D721Med (cell line): Measurements from ENCODE around the gene TMEM132C.
A peak's percentile ranks its signal among the peaks of the same experiment; 100 is the strongest.

Experiments used
- DNase-seq: peaks from one replicate; pipeline ENCODE4 v3.0.0; 2011; ENCODE audit warnings: low spot score; ENCODE audit not compliant: insufficient read length
- FAIRE-seq: peaks from 2 replicates; lab custom pipeline; 2011; peaks lifted over from hg19 to GRCh38; lab: Jason Lieb, UNC
- TF ChIP-seq, protein P1 (sequence below): IDR thresholded peaks from 2 replicates; pipeline ENCODE4 v1.5.1; 2012; ENCODE audit warnings: mild to moderate bottlenecking, control low read depth; ENCODE audit not compliant: insufficient read depth; ENCODE audit errors: missing control alignments

The TMEM132C gene

DNA sequence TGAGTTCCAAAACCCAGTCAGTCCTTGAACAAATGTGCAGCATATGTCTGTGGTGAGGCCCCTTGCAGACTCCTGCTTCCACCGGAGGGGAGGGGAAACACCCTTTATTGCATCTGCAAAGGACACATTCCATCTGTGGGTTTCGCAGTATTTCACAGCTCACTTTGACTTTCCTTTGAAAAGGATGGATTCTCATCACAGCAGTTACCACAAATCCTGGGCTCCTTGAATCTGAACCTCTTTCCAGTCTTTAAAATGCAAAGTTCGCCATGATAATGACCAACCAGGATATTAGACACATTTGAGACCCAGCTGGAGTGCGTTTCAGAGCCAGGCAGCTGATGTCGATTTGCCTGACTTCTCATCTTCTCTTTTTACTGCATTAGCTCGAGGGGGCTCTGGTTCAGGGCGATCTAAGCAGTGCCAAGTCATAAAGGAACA, 314.4 kb downstream of the TMEM132C start:
- FAIRE-seq (no peak), DNase-seq (no peak)
- TF ChIP-seq, protein P1, sequence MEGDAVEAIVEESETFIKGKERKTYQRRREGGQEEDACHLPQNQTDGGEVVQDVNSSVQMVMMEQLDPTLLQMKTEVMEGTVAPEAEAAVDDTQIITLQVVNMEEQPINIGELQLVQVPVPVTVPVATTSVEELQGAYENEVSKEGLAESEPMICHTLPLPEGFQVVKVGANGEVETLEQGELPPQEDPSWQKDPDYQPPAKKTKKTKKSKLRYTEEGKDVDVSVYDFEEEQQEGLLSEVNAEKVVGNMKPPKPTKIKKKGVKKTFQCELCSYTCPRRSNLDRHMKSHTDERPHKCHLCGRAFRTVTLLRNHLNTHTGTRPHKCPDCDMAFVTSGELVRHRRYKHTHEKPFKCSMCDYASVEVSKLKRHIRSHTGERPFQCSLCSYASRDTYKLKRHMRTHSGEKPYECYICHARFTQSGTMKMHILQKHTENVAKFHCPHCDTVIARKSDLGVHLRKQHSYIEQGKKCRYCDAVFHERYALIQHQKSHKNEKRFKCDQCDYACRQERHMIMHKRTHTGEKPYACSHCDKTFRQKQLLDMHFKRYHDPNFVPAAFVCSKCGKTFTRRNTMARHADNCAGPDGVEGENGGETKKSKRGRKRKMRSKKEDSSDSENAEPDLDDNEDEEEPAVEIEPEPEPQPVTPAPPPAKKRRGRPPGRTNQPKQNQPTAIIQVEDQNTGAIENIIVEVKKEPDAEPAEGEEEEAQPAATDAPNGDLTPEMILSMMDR, result no peak

DNA sequence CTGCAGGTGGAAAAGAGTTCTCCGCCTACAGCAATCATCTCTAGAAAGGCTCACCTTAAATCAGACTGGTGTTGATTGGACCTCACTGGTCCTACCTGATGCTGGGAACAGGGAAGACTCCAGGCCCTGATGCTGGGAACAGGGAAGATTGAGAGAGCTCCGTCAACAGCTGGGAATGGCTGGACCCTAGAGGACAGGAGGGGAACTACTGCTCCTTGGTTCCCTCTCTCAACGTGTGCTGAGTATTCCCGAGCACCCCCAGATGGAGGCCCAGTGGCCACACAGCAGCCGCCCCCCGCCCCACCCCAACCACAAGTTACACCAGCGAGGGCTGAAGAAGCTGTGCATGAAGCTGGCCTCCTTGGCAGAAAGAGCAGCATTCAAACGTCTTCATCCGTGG, 316.5 kb downstream of the TMEM132C start:
- DNase-seq, result no peak
- TF ChIP-seq, protein P1, result no peak
- no peak for FAIRE-seq

DNA sequence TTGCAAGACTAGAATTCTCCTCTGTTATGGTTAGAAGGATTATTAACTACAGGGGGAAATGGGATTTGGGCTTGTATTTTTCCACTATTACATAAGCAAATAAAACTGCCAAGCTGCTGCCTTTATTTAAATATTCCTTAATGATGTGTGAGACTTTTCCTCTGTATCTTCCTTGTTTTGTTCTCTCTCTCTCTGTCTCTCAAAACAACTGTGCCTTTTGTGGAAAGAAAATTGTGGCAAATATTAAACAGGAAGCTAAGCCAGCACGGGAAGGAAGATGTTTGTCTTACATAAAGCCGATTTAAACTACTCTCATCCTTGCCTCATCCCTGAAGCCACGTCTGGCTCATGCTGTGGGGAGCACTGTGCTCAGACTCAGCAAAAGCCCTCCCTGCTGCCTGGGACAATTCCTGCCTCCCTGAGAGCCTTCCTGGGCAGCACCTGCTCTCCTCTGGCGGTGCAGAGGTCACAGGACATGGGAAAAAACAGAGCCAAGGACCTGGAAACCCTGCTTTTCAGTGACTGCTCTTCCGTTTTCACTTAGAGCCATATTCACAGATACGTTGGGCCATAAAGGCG, 319.6 kb downstream of the TMEM132C start:
- FAIRE-seq (peak; percentile 96), DNase-seq (peak; percentile 68)
- TF ChIP-seq, protein P1, result no peak

DNA sequence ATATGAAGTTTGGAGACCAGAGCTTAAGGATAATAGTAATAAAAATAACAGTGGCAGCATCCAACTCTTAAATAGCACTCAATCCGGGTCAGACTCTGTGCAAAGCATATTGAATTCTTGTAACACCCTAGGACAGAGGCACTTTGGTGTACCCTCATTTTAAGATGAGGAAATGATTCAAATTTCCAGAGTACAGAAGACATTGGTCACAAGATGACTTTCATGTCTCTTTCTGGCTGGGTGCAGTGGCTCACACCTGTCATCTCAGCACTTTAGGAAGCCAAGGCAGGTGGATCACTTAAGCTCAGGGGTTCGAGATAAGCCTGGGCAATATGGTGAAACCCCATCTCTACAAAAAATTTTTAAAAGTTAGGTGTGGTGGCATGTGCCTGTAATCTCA, 320.9 kb downstream of the TMEM132C start:
- FAIRE-seq (no peak), DNase-seq (no peak)
- TF ChIP-seq, protein P1, result no peak

- TF ChIP-seq, protein P1, result no peak
- FAIRE-seq, result no peak
- DNase-seq, result no peak
Observed at GRCh38 chr12:128592220-128592744, 325.3 kb downstream of the TMEM132C start.

DNA sequence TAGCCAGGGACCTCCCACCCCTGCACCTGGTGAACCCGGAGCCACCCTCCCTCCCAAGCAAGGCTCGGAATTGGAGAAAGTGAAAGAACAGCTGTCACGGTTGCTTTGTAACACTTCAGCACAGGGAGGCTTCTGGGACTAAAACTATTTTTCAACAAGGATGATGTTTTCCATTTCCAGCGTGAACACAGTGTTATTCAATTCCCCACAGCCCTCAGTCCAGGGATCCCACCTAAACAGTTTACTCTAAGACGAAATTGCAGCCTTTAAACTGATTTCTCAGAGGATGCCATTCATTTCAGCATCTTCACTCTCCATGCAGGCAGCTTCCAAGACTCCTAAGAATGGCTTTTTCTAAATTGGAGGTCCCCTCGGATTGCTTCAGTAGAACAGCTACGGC, 327.6 kb downstream of the TMEM132C start:
- FAIRE-seq, result no peak
- no peak for DNase-seq
- TF ChIP-seq, protein P1, result no peak

- DNase-seq (no peak), FAIRE-seq (no peak)
- TF ChIP-seq, protein P1, result no peak
Observed at GRCh38 chr12:128595609-128596008, 328.6 kb downstream of the TMEM132C start.
